Endothelial cell of umbilical vein (primary cell): ENCODE measurements around the gene DNAH9. TPM values are rescaled to one million over a fixed set of nuclear protein-coding genes. Genes with fewer than 3 reads are reported as not detected.

ENCODE experiments used
- BruUV-seq: library from RNA; stranded (reverse); fragments of 400-500 nt; replicated peaks from 2 replicates; lab custom pipeline; 2021; lab: Mats Ljungman, UMichigan
- CTCF ChIA-PET: fragments of 300-600, 350-600 bp; sonication (Branson Sonifier 250); formaldehyde crosslinking; loops from one replicate; lab custom pipeline; 2021; ENCODE audit warnings: antibody characterized with exemption, inconsistent platforms; lab: Charles Lee
- POLR2A ChIA-PET: fragments of 300-600, 350-600 bp; sonication (Branson Sonifier 250); formaldehyde crosslinking; loops from one replicate; lab custom pipeline; 2021; ENCODE audit warnings: antibody characterized with exemption, inconsistent platforms; lab: Charles Lee
- DNase-seq: peaks from one replicate; pipeline ENCODE4 v3.0.0-alpha.2; 2011; ENCODE audit warnings: low read depth, low spot score
- FAIRE-seq: peaks from 2 replicates; lab custom pipeline; 2011; peaks lifted over from hg19 to GRCh38; lab: Jason Lieb, UNC
- H2AFZ ChIP-seq: 2 replicates; pipeline ENCODE4 v1.6.0; 2012; ENCODE audit warnings: low read depth, low read length, control low read depth, inconsistent platforms
- H3K27ac ChIP-seq: 2 replicates; pipeline ENCODE4 v1.5.1; 2011; ENCODE audit warnings: low read depth, mild to moderate bottlenecking, control low read depth, low read length, moderate library complexity; ENCODE audit not compliant: insufficient read depth
- H3K27me3 ChIP-seq, 2 experiments: 2 replicates each; pipeline versions ENCODE4 v1.6.0 to v1.6.1; 2011; ENCODE audit warnings: low read length in 2 of 2, mixed read lengths in 1 of 2; ENCODE audit not compliant: control insufficient read depth in 2 of 2, insufficient read depth in 2 of 2
- H3K36me3 ChIP-seq, 2 experiments: 2 replicates in 1 of 2; 3 replicates in 1 of 2; pipeline ENCODE4 v1.5.1; 2011; ENCODE audit warnings: low read length in 2 of 2, mild to moderate bottlenecking in 1 of 2, moderate library complexity in 1 of 2; ENCODE audit not compliant: control insufficient read depth in 2 of 2, insufficient read depth in 2 of 2; ENCODE audit errors: extremely low read depth in 1 of 2
- H3K4me1 ChIP-seq: 3 replicates; pipeline ENCODE4 v1.5.1; 2011; ENCODE audit warnings: mild to moderate bottlenecking, low read length; ENCODE audit not compliant: control insufficient read depth, insufficient read depth; ENCODE audit errors: extremely low read depth
- H3K4me2 ChIP-seq: 2 replicates; pipeline ENCODE4 v1.6.1; 2011; ENCODE audit warnings: low read length, control low read depth, mixed read lengths; ENCODE audit not compliant: insufficient read depth
- H3K4me3 ChIP-seq, 3 experiments: fragments of 200-600 bp in 1 of 3; sonication (generic), shearing (Covaris generic) in 1 of 3; replicated peaks in 1 of 3; 2 replicates each; pipeline ENCODE4 v1.5.1; 2011 to 2016; ENCODE audit warnings: control low read depth in 3 of 3, low read length in 3 of 3, mild to moderate bottlenecking in 2 of 3, inconsistent platforms in 1 of 3, low read depth in 1 of 3, moderate library complexity in 1 of 3; ENCODE audit not compliant: insufficient read depth in 1 of 3
- H3K79me2 ChIP-seq: 2 replicates; pipeline ENCODE4 v1.6.0; 2012; ENCODE audit warnings: low read length, inconsistent platforms; ENCODE audit not compliant: control insufficient read depth, insufficient read depth
- H3K9ac ChIP-seq: replicated peaks from 2 replicates; pipeline ENCODE3; 2011; ENCODE audit warnings: low read length, control low read depth; ENCODE audit not compliant: insufficient read depth; ENCODE audit errors: extremely low read depth
- H3K9me1 ChIP-seq: replicated peaks from 3 replicates; pipeline ENCODE4 v1.6.0; 2011; ENCODE audit warnings: mild to moderate bottlenecking, low read length; ENCODE audit not compliant: control insufficient read depth, insufficient read depth; ENCODE audit errors: extremely low read depth
- H3K9me3 ChIP-seq: replicated peaks from 2 replicates; pipeline ENCODE4 v1.5.1; 2012; ENCODE audit warnings: low read length, inconsistent platforms; ENCODE audit not compliant: control insufficient read depth, insufficient read depth
- H4K20me1 ChIP-seq: replicated peaks from 2 replicates; pipeline ENCODE3; 2011; ENCODE audit warnings: mild to moderate bottlenecking, low read length; ENCODE audit not compliant: control insufficient read depth, insufficient read depth; ENCODE audit errors: extremely low read depth
- CTCF ChIP-seq, 2 donors: IDR thresholded peaks; 1 replicate in 1 of 2; 2 replicates in 1 of 2; pipeline ENCODE4 v1.5.1; 2011; ENCODE audit warnings: low read length in 2 of 2, mild to moderate bottlenecking in 2 of 2, moderate library complexity in 2 of 2, control low read depth in 1 of 2, inconsistent platforms in 1 of 2, low read depth in 1 of 2; ENCODE audit not compliant: insufficient read depth in 1 of 2; ENCODE audit errors: extremely low read depth in 1 of 2
- EZH2 ChIP-seq: IDR thresholded peaks from 2 replicates; pipeline ENCODE4 v1.6.1; 2012; ENCODE audit warnings: borderline replicate concordance, low read depth, mild to moderate bottlenecking, moderate library complexity, low read length, inconsistent platforms; ENCODE audit not compliant: severe bottlenecking
- FOS ChIP-seq: IDR thresholded peaks from 2 replicates; pipeline ENCODE4 v1.6.1; 2011; ENCODE audit warnings: mild to moderate bottlenecking, low read length, moderate library complexity, borderline replicate concordance; ENCODE audit not compliant: insufficient read depth
- GATA2 ChIP-seq: IDR thresholded peaks from 2 replicates; pipeline ENCODE4 v1.7.0; 2011; ENCODE audit warnings: low read depth, mild to moderate bottlenecking, moderate library complexity, mixed read lengths, low read length; ENCODE audit not compliant: insufficient read length, insufficient read depth
- JUN ChIP-seq: IDR thresholded peaks from 2 replicates; pipeline ENCODE4 v1.6.1; 2011; ENCODE audit warnings: borderline replicate concordance, low read depth; ENCODE audit not compliant: insufficient read length, insufficient read depth
- MAX ChIP-seq: IDR thresholded peaks from 2 replicates; pipeline ENCODE4 v1.6.1; 2011; ENCODE audit not compliant: insufficient read depth, insufficient read length
- MYC ChIP-seq: IDR thresholded peaks from one replicate; pipeline ENCODE4 v1.6.1; 2011; ENCODE audit warnings: mild to moderate bottlenecking, low read depth, low read length
- POLR2A ChIP-seq: IDR thresholded peaks from 2 replicates; pipeline ENCODE4 v1.6.1; 2012; ENCODE audit warnings: low read depth, mild to moderate bottlenecking, control low read depth, low read length
- POLR2AphosphoS5 ChIP-seq: IDR thresholded peaks from 2 replicates; pipeline ENCODE4 v1.6.1; 2012; ENCODE audit warnings: low read depth, mild to moderate bottlenecking, control low read depth, low read length, moderate library complexity; ENCODE audit not compliant: insufficient read depth
- dilution Hi-C: fragments of 300-500 bp; cut with MboI; formaldehyde crosslinking; loops from one replicate; pipeline ENCODE4 v1.15.0; 2019; ENCODE audit warnings: low sequenced_read_pairs; ENCODE audit not compliant: extremely low pct_ligation_motif_present
- intact Hi-C: fragments of 100-400 bp; cut with micrococcal nuclease; formaldehyde crosslinking; loops from one replicate; pipeline ENCODE4 v1.10.0; 2022
- polyA plus RNA-seq, 4 experiments: library from polyadenylated mRNA; depleted of rRNA in 3 of 4; stranded (reverse) in 3 of 4; unstranded in 1 of 4; fragments of >200 nt; gene quantifications; 2 replicates each; pipeline versions ENCODE4 v1.2.1 to v1.2.3, GENCODE V29; 2011 to 2012; ENCODE audit warnings: missing spikeins in 1 of 4
- total RNA-seq: library from RNA; stranded (reverse); gene quantifications from 2 replicates; pipeline ENCODE4 v1.2.3, GENCODE V29; 2021

DNAH9 gene
- total and polyA plus RNA-seq, 2 donors (not counting 3 experiments of a cell fraction or from before 2014, with no cell fraction given): not detected

GRCh38 chr17:11857006-11857405 lies 258.7 kb downstream of the DNAH9 start:
- no peaks in the 10 kb centered on the region for H4K20me1 ChIP-seq
- H3K9me1 ChIP-seq: no peaks in the 10 kb centered on the region
- no peak overlapping the region for H3K4me2 ChIP-seq
- H3K9me3 ChIP-seq: no peaks in the 10 kb centered on the region
- no peak for TF ChIP-seq JUN
- no peak for TF ChIP-seq MAX
- TF ChIP-seq GATA2: no peak
- TF ChIP-seq CTCF (IDR thresholded peaks at IDR 0.05; ENCODE audit: extremely low read depth in 1 of 2, insufficient read depth in 1 of 2, low read depth in 1 of 2, low read length in 2 of 2): no peak
- no peak for TF ChIP-seq MYC
- no peak for TF ChIP-seq POLR2A
- no peak for TF ChIP-seq POLR2AphosphoS5
- TF ChIP-seq EZH2: no peak
- no peak for TF ChIP-seq FOS
- intact Hi-C loops (no loop called here), dilution Hi-C loops (no loop called here)
- ChIA-PET CTCF (no interaction called here), POLR2A (no interaction called here)
- no peak overlapping the region for H3K4me3 ChIP-seq
- H3K27me3 ChIP-seq: no peaks in the 10 kb centered on the region
- no TSS peak for BruUV-seq
- no peaks in the 10 kb centered on the region for H3K79me2 ChIP-seq
- no peaks in the 10 kb centered on the region for H3K36me3 ChIP-seq
- H3K27ac ChIP-seq: no peak overlapping the region
- H2AFZ ChIP-seq: no peak overlapping the region
- H3K9ac ChIP-seq: no peak overlapping the region
- H3K4me1 ChIP-seq: no peaks in the 10 kb centered on the region
- no peak for DNase-seq
- FAIRE-seq: no peak
